Gastroesophageal sphincter (tissue), 4 donors: ENCODE data around the gene SLC38A6. TPM values are rescaled to one million over a fixed set of nuclear protein-coding genes. Genes with fewer than 3 reads are reported as not detected.

Source experiments
- ATAC-seq: fragments of 150-250 bp; one replicate; pipeline ENCODE4 v1.9.1; 2016; ENCODE audit warnings: mild to moderate bottlenecking, moderate library complexity
- H3K27ac ChIP-seq, 4 donors: fragments of 200-600 bp; sonication (generic) in 3 of 4; 1 replicate in 3 of 4; 2 replicates in 1 of 4; pipeline ENCODE4 v1.5.1; 2016 to 2019
- H3K27me3 ChIP-seq: fragments of 200-600 bp; sonication (generic); one replicate; pipeline ENCODE4 v1.5.1; 2019
- H3K36me3 ChIP-seq, 2 donors: fragments of 200-600 bp; sonication (generic); one replicate each; pipeline ENCODE4 v1.5.1; 2019; ENCODE audit warnings: control low read depth in 1 of 2
- H3K4me1 ChIP-seq, 3 donors: fragments of 200-600 bp; sonication (generic); 1 replicate in 2 of 3; 2 replicates in 1 of 3; pipeline ENCODE4 v1.5.1; 2016 to 2019; ENCODE audit warnings: control low read depth in 2 of 3
- H3K4me3 ChIP-seq, 2 donors: fragments of 200-600 bp; sonication (generic); one replicate each; pipeline ENCODE4 v1.5.1; 2019; ENCODE audit warnings: mild to moderate bottlenecking in 1 of 2, moderate library complexity in 1 of 2
- H3K9me3 ChIP-seq, 3 donors: fragments of 200-600 bp; sonication (generic); one replicate each; pipeline ENCODE4 v1.5.1; 2017 to 2019; ENCODE audit warnings: control low read depth in 2 of 3
- EP300 ChIP-seq: sonication (generic); formaldehyde crosslinking; IDR thresholded peaks from one replicate; pipeline ENCODE4 v1.6.1; 2017; ENCODE audit warnings: antibody characterized with exemption, mild to moderate bottlenecking
- POLR2A ChIP-seq, 2 donors: fragments of 450-650 bp; IDR thresholded peaks; one replicate each; pipeline ENCODE4 v1.6.1; 2017; ENCODE audit warnings: antibody characterized with exemption in 2 of 2, mild to moderate bottlenecking in 2 of 2, moderate library complexity in 1 of 2
- POLR2AphosphoS5 ChIP-seq: sonication (generic); formaldehyde crosslinking; IDR thresholded peaks from one replicate; pipeline ENCODE4 v1.6.1; 2017; ENCODE audit warnings: antibody characterized with exemption
- WGBS, 2 donors: methylation state at CpG; one replicate each; pipeline ENCODE4 v1.1.5; 2018; ENCODE audit warnings: low coverage in 1 of 2; 5-methylcytosine and 5-hydroxymethylcytosine counted together
- total RNA-seq, 4 donors: library from RNA; depleted of rRNA; stranded (reverse); fragments of >200 nt; gene quantifications; one replicate each; pipeline ENCODE4 v1.1.0, GENCODE V29; 2016
- TF ChIP-seq, protein P1 (sequence below), 4 experiments: fragments of 200-600 bp in 2 of 4; fragments of 450-650 bp in 2 of 4; sonication (generic) in 1 of 4; IDR thresholded peaks; one replicate each; pipeline ENCODE4 v1.5.1; 2017 to 2019; ENCODE audit warnings: antibody characterized with exemption in 4 of 4, mild to moderate bottlenecking in 2 of 4, moderate library complexity in 2 of 4

The SLC38A6 gene
- total RNA-seq, 4 donors from 2014 or later: 11.9 to 19.9 (median 16.2) TPM

DNA sequence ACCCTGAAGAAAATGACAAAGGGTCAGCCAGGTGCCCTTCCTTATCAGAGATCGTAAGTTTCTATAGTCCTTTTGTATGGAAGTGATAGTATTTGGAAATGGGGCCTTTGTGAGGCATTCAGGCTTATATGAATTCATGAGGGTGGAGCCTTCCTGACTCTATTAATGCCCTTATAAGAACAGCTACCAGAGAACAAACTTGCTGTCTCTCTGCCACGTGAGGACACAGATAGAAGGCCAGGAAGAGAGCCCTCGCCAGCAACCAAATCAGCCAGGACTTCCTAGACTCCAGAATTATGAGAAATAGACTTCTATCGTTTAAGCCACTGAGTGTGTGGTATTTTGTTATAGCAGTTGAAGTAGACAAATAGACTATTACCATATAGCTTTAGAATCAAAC lies 36.8 kb upstream of the SLC38A6 start:
- WGBS, 2 donors: 28 to 33% methylated on average over 2 to 3 of the region's 4 CpGs
- Histone ChIP-seq H3K9me3 (no peaks in the 10 kb centered on the region), H3K27me3 (no peaks in the 10 kb centered on the region), H3K27ac (no peak overlapping the region), H3K4me3 (no peak overlapping the region), H3K36me3 (no peaks in the 10 kb centered on the region), H3K4me1 (peaks cover 0 to 10% (median 0%) of the 10 kb centered on the region in 3 donors)
- no peak for ATAC-seq
- TF ChIP-seq, protein P1, sequence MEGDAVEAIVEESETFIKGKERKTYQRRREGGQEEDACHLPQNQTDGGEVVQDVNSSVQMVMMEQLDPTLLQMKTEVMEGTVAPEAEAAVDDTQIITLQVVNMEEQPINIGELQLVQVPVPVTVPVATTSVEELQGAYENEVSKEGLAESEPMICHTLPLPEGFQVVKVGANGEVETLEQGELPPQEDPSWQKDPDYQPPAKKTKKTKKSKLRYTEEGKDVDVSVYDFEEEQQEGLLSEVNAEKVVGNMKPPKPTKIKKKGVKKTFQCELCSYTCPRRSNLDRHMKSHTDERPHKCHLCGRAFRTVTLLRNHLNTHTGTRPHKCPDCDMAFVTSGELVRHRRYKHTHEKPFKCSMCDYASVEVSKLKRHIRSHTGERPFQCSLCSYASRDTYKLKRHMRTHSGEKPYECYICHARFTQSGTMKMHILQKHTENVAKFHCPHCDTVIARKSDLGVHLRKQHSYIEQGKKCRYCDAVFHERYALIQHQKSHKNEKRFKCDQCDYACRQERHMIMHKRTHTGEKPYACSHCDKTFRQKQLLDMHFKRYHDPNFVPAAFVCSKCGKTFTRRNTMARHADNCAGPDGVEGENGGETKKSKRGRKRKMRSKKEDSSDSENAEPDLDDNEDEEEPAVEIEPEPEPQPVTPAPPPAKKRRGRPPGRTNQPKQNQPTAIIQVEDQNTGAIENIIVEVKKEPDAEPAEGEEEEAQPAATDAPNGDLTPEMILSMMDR (IDR thresholded peaks at IDR 0.05): no peak
- TF ChIP-seq POLR2AphosphoS5 (no peak), POLR2A (IDR thresholded peaks at IDR 0.05) (no peak), EP300 (no peak)

DNA sequence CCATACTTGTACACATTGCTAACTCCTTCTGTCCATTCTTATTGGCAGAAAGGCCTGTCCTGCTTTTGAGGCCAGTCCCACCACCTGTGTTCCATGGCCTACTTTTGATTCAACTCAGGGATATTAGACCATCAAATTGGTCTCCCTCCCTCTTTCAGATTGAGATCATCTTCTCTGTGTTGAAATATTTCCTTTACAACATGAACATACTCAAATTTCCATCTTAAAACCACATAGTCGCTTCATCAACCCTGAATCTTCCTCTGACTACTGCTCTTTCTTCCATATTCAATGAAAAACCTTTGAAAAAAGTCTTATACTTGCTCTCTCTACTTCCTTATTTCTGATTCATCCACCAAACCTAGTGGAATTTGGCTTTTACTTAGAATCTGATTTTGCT lies 35.1 kb upstream of the SLC38A6 start:
- no peak for ATAC-seq
- TF ChIP-seq POLR2A (IDR thresholded peaks at IDR 0.05) (no peak), EP300 (no peak), POLR2AphosphoS5 (no peak)
- TF ChIP-seq, protein P1 (IDR thresholded peaks at IDR 0.05): no peak
- H3K4me1 ChIP-seq: peaks cover 0 to 10% (median 0%) of the 10 kb centered on the region in 3 donors
- H3K4me3 ChIP-seq: no peak overlapping the region
- no peak overlapping the region for H3K27ac ChIP-seq
- H3K36me3 ChIP-seq: no peaks in the 10 kb centered on the region
- H3K27me3 ChIP-seq: no peaks in the 10 kb centered on the region
- 100% methylated on average over 1 of the region's 1 CpG; no CpG with 5 or more reads in 1 of the 2 donors for WGBS, 2 donors
- no peaks in the 10 kb centered on the region for H3K9me3 ChIP-seq

DNA sequence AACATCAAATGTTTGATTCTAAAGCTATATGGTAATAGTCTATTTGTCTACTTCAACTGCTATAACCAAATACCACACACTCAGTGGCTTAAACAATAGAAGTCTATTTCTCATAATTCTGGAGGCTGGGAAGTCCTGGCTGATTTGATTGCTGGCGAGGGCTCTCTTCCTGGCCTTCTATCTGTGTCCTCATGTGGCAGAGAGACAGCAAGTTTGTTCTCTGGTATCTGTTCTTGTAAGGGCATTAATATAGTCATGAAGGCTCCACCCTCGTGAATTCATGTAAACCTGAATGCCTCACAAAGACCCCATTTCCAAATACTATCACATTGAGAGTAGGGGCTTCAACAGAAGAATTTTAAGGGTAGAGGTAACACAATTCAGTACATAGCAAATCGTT lies 34.3 kb upstream of the SLC38A6 start:
- ATAC-seq: no peak
- Histone ChIP-seq H3K4me3 (no peak overlapping the region), H3K4me1 (peaks cover 0 to 10% (median 0%) of the 10 kb centered on the region in 3 donors)

DNA sequence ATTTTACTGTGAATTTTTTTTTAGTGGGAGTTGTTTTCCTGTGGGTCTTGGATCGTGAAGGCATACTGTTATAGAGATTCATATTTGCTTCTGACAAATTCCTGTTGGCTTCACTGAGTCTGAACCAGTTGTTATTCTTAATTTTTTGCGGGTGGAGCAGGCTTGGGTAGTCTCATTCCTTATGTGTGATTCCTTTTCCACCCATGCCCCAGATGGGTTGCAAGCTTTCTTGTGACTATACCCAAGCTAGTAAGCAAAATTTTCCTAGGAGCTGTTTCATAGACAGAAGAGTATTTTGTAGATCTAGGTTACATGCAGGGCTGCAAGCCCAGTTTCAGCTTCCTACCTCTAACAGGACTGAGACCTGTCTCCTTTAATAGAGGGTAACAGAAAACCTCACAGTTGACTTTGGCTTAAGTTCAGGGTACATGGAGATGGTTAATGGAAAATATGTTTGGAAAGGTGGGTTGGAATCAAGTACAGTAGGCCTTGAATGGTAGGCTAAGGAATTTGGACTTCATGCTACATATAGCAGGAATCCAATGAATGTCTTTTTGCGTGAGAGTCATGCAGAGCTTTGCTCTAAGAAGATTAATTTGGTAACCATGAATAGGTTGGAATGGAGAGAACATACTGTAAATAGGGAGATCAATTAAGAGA lies 29.1 kb upstream of the SLC38A6 start:
- Histone ChIP-seq H3K27ac (no peak overlapping the region), H3K27me3 (no peaks in the 10 kb centered on the region), H3K4me1 (no peaks in the 10 kb centered on the region), H3K9me3 (peaks cover 0 to 23% (median 0%) of the 10 kb centered on the region in 3 donors), H3K36me3 (no peaks in the 10 kb centered on the region), H3K4me3 (no peak overlapping the region)
- ATAC-seq: no peak
- TF ChIP-seq POLR2AphosphoS5 (no peak), POLR2A (IDR thresholded peaks at IDR 0.05) (no peak), EP300 (no peak)
- TF ChIP-seq, protein P1 (IDR thresholded peaks at IDR 0.05): no peak
- WGBS, 2 donors: 76 to 80% methylated on average over 1 to 2 of the region's 3 CpGs

More for the DNA sequence above, 34.3 kb upstream of the SLC38A6 start:
- Histone ChIP-seq H3K27ac (no peak overlapping the region), H3K27me3 (no peaks in the 10 kb centered on the region), H3K9me3 (no peaks in the 10 kb centered on the region), H3K36me3 (no peaks in the 10 kb centered on the region)
- 79% methylated on average over 3 of the region's 3 CpGs; no CpG with 5 or more reads in 1 of the 2 donors for WGBS, 2 donors
- TF ChIP-seq, protein P1 (IDR thresholded peaks at IDR 0.05): no peak
- TF ChIP-seq POLR2AphosphoS5: no peak
- TF ChIP-seq POLR2A (IDR thresholded peaks at IDR 0.05): no peak
- TF ChIP-seq EP300: no peak

DNA sequence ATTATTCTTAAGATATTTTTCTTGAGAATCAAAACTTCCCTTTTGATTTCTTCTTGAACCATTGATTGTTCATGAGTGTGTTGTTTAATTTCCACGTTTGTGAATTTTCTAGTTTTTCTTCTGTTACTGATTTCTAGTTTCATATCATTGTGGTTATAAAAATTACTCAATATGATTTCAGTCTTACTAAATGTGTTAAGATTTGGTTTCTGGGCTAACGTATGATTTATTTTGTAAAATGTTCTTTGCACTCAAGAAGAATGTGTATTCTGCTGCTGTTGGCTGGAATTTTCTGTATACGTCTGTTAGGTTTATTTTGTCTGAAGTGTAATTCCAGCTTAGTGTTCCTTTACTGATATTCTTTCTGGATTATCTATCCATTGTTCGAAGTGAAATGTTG lies 24.8 kb upstream of the SLC38A6 start:
- 90 to 95% methylated on average over 2 to 4 of the region's 4 CpGs for WGBS, 2 donors

More for the DNA sequence above, 24.8 kb upstream of the SLC38A6 start:
- H3K9me3 ChIP-seq: peaks cover 0 to 47% (median 3%) of the 10 kb centered on the region in 3 donors
- H3K27ac ChIP-seq: no peak overlapping the region
- no peak for ATAC-seq
- no peaks in the 10 kb centered on the region for H3K27me3 ChIP-seq
- H3K4me3 ChIP-seq: no peak overlapping the region
- H3K36me3 ChIP-seq: peaks cover 0 to 13% of the 10 kb centered on the region in 2 donors
- H3K4me1 ChIP-seq: no peaks in the 10 kb centered on the region
- TF ChIP-seq, protein P1 (IDR thresholded peaks at IDR 0.05): no peak
- TF ChIP-seq POLR2A (IDR thresholded peaks at IDR 0.05): no peak
- TF ChIP-seq POLR2AphosphoS5: no peak
- TF ChIP-seq EP300: no peak
